ENCODE results near the gene OR2T8. TPM values are rescaled to one million over a fixed set of nuclear protein-coding genes. Genes with fewer than 3 reads are reported as not detected.

The OR2T8 gene
- total and polyA plus RNA-seq, 2 of the 8 experiments (the other 6 are each of a cell fraction or from before 2014, with no cell fraction given) = not detected

- Histone ChIP-seq H3K9ac (replicated peaks in 1 of 4; ENCODE audit: extremely low read depth in 1 of 4, low read depth in 3 of 4, low read length in 3 of 4) (no peak overlapping the region), H3K36me3 (ENCODE audit: control insufficient read depth in 2 of 4, insufficient read depth in 4 of 4, low read length in 3 of 4) (no peaks in the 10 kb centered on the region), H2BK5ac (ENCODE audit: low read depth, low read length) (no peak overlapping the region), H4K91ac (replicated peaks; ENCODE audit: insufficient read length, low read length) (no peak overlapping the region), H3K79me1 (ENCODE audit: low read depth, low read length) (no peaks in the 10 kb centered on the region), H3K27ac (ENCODE audit: low read depth, low read length) (no peak overlapping the region), H3K4me2 (ENCODE audit: insufficient read depth in 1 of 2, low read depth in 2 of 2, low read length in 2 of 2) (no peak overlapping the region), H3K27me3 (replicated peaks in 1 of 4; ENCODE audit: control insufficient read depth in 3 of 4, extremely low read depth in 1 of 4, insufficient read depth in 3 of 4, low read length in 3 of 4) (no peaks in the 10 kb centered on the region), H3K18ac (ENCODE audit: extremely low read depth, low read length) (no peak overlapping the region), H3K4me3 (ENCODE audit: extremely low read depth in 1 of 4, insufficient read depth in 2 of 4, low read depth in 3 of 4, low read length in 4 of 4) (no peak overlapping the region), H2BK120ac (replicated peaks; ENCODE audit: low read depth, low read length) (no peak overlapping the region), H2AK5ac (ENCODE audit: low read depth, low read length) (no peak overlapping the region), H4K5ac (ENCODE audit: insufficient read length, low read depth, low read length) (no peak overlapping the region), H3K23me2 (ENCODE audit: low read depth, low read length) (no peaks in the 10 kb centered on the region), H3K4ac (replicated peaks; ENCODE audit: insufficient read length, low read depth, low read length) (no peak overlapping the region), H2BK20ac (ENCODE audit: low read length) (no peak overlapping the region), H3K79me2 (ENCODE audit: control insufficient read depth in 1 of 2, insufficient read depth in 2 of 2, low read length in 2 of 2) (no peaks in the 10 kb centered on the region), H3K23ac (ENCODE audit: insufficient read length) (no peak overlapping the region), H3K14ac (ENCODE audit: insufficient read length) (no peak overlapping the region), H4K20me1 (replicated peaks in 1 of 2; ENCODE audit: control insufficient read depth in 1 of 2, insufficient read depth in 2 of 2, low read length in 2 of 2) (no peaks in the 10 kb centered on the region), H4K8ac (ENCODE audit: extremely low read depth, insufficient read depth, low read length) (no peak overlapping the region), H3K9me3 (ENCODE audit: insufficient read depth in 2 of 2, low read depth in 1 of 2, low read length in 1 of 2) (peaks cover 36 to 46% of the 10 kb centered on the region in 2 experiments), H2BK12ac (ENCODE audit: low read depth, low read length) (no peak overlapping the region), H3K56ac (replicated peaks; ENCODE audit: insufficient read length, low read depth, low read length) (no peak overlapping the region), H2AFZ (ENCODE audit: low read length) (no peak overlapping the region), H2BK15ac (ENCODE audit: low read length) (no peak overlapping the region), H3K4me1 (replicated peaks in 1 of 4; ENCODE audit: control insufficient read depth in 3 of 4, insufficient read depth in 4 of 4, low read length in 3 of 4) (no peaks in the 10 kb centered on the region)
- no peak for DNase-seq (ENCODE audit: low read depth in 1 of 2, low spot score in 2 of 2)
- POLR2A ChIA-PET (ENCODE audit: partially characterized antibody) = no interaction called here
- FAIRE-seq = no peak
- CTCF ChIA-PET (ENCODE audit: partially characterized antibody) = no interaction called here
- WGBS, 2 experiments (ENCODE audit: extremely low coverage in 1 of 2, insufficient coverage in 1 of 2, insufficient read length in 1 of 2, insufficient replicate concordance in 2 of 2, low coverage in 1 of 2, low lambda C conversion rate in 2 of 2, missing lambda C conversion rate in 1 of 2) = 81% methylated on average over 4 of the region's 4 CpGs; no CpG with 5 or more reads in 1 of the 2 experiments
- no peak for TF ChIP-seq CTBP2 (IDR thresholded peaks at IDR 0.05; ENCODE audit: borderline replicate concordance, insufficient read depth, insufficient read length, low read length)
These were observed 43.0 kb downstream of the OR2T8 start for GRCh38 chr1:247962911-247963588.

Measured in H1 (cell line).